GM18505 (cell line): ENCODE measurements around the gene HSPA4L.

Source experiments
- ATAC-seq: cut with Tn5 transposase; IDR thresholded peaks from one replicate; pipeline ENCODE4 v1.9.1; 2021; ENCODE audit not compliant: unreplicated experiment
- POLR2A ChIP-seq: IDR thresholded peaks from 4 replicates; pipeline ENCODE4 v1.6.1; 2011; ENCODE audit warnings: borderline replicate concordance; ENCODE audit not compliant: insufficient read depth, insufficient read length; ENCODE audit errors: extremely low read depth

The HSPA4L gene

GRCh38 chr4:127782275-127783025 lies at the start of gene HSPA4L:
TSS of gene HSPA4L (plus strand) at chr4:127782322. CDS start at chr4:127782551, 229 bp downstream.
- peak; percentile 86 for TF ChIP-seq POLR2A
- ATAC-seq, result peak; percentile 40

- TF ChIP-seq POLR2A, result no peak
- ATAC-seq, result peak; percentile 62
Measured at GRCh38 chr4:127732623-127733328, 49.3 kb upstream of the HSPA4L start.

GRCh38 chr4:127734976-127735375 lies 47.1 kb upstream of the HSPA4L start:
- TF ChIP-seq POLR2A, result no peak
- ATAC-seq, result no peak

GRCh38 chr4:127737295-127737694 lies 44.8 kb upstream of the HSPA4L start:
- TF ChIP-seq POLR2A, result no peak
- no peak for ATAC-seq

- no peak for TF ChIP-seq POLR2A
- no peak for ATAC-seq
Measured at GRCh38 chr4:127741247-127741646, 40.9 kb upstream of the HSPA4L start.

GRCh38 chr4:127747883-127748282 lies 34.2 kb upstream of the HSPA4L start:
- no peak for ATAC-seq

GRCh38 chr4:127748957-127749356 lies 33.2 kb upstream of the HSPA4L start:
- TF ChIP-seq POLR2A, result no peak
- ATAC-seq, result no peak

More at GRCh38 chr4:127747883-127748282, 34.2 kb upstream of the HSPA4L start:
- no peak for TF ChIP-seq POLR2A

GRCh38 chr4:127756906-127757305 lies 25.2 kb upstream of the HSPA4L start:
- no peak for TF ChIP-seq POLR2A
- ATAC-seq, result no peak

GRCh38 chr4:127759228-127759820 lies 22.8 kb upstream of the HSPA4L start:
- TF ChIP-seq POLR2A, result no peak
- ATAC-seq, result no peak

GRCh38 chr4:127759893-127760292 lies 22.2 kb upstream of the HSPA4L start:
- no peak for TF ChIP-seq POLR2A
- no peak for ATAC-seq

GRCh38 chr4:127771535-127772275 lies 10.4 kb upstream of the HSPA4L start:
- TF ChIP-seq POLR2A, result no peak
- no peak for ATAC-seq

GRCh38 chr4:127772769-127773671 lies 9.1 kb upstream of the HSPA4L start:
- no peak for ATAC-seq
- no peak for TF ChIP-seq POLR2A
